GM18907 (cell line): ENCODE results near the gene COIL.

Source experiments
- ATAC-seq: cut with Tn5 transposase; IDR thresholded peaks from one replicate; pipeline ENCODE4 v1.9.1; 2021; ENCODE audit warnings: mild to moderate bottlenecking, moderate library complexity; ENCODE audit not compliant: unreplicated experiment

The COIL gene

DNA sequence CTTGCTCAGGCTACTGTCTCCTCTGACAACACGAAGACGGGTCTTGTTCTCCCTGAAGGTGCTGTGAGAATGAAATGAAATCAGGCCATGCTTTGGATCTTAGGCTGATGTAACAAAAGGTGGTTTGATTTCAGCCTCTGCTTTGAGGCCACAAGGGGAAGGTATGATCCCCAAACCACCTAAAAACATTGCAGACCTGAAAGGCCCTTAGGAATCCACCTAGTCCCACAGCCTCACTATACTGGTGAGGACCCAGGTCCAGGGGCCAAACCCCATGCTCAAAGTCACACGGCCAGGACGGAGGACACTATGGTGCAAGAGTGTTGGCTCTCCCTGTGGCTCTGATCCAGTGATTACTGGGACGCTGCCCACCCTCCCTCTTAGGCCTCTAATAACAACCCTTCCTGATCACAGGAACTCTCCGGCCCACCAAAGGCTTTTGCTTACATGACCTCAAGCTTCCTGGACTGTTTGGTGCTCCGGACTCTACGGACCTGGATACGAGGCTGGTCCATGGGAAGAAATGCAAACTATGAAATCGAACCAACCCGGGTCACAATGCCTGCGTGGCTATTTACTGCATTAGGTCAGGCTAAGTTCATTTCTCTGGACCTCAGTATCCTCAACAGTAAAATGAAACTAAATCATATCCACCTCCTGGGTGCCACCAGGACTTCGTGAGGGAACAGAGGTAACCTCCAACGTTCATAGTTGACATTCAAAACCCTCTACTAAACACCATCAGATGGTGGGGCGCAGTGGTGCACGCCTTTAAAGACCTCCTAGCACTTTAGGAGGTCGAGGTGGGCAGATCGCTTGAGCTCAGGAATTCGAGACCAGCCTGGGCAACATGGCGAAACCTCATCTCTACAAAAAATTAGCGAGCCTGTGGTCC lies 48.5 kb downstream of the COIL start:
- no peak for ATAC-seq

DNA sequence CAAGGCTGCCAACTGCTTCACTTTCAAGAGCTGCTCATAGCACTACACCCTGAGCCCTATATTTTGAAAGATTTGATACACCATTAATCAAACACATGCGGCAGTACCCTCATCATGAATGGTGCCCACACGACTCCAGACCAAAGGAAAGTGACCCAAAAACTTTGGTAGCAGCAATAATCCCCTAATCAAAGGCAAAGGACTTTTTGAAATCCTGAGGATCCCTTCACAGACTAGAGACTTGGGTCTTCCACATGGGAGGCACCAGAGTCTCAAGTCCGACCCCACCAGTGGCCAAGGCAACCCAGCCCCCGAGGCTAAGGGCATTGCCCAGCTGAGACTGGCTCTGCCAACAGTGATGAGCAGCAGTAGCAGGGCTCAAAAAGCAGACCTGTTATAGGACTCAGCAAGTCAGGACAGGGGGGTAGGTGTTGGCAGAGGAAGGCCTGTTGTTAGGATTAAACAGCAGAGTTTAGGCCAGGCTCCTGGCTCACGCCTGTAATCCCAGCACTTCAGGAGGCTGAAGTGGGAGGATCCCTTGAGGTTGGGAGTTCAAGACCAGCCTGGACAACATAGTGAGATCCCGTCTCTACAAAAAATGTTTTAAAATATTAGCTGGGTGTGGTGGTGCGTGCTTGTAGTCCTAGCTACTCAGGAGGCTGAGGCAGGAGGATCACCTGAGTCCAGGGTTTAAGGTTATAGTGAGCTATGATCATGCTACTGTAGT lies 50.2 kb downstream of the COIL start:
- no peak for ATAC-seq

DNA sequence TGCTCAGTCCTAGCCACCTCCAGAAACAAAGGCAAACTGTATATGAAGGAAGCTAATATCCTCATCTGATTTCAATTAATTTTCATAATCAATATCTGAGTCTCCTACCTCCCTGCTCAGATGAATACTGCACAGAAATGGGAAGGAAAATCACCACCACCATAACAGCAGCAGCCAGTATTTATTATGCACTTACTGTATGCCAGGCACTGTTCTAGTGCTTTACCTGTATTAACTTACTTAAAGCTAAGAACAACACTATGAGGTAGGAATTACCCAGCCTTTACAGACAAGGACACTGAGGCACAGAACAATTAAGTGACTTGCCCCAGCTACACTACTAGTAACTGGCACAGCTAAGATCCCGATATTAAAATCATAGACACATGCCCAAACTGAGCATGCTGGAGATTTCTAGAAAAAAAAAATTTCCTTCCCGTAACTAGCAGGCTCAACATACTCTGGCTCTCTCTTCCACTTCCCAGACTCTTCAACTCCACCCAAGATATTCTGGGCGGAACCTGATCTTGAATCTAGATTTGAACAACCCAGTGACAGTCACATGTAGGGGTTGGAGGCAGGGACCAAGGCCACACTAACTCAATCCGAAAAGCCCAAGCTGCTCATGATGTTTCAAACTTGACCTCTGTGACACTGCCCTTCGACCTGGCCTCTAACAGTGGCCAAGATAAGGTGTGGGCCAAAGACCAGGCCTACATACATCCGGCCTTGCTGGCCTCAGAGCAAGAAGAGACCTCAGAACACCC lies 50.9 kb downstream of the COIL start:
- ATAC-seq, result no peak

DNA sequence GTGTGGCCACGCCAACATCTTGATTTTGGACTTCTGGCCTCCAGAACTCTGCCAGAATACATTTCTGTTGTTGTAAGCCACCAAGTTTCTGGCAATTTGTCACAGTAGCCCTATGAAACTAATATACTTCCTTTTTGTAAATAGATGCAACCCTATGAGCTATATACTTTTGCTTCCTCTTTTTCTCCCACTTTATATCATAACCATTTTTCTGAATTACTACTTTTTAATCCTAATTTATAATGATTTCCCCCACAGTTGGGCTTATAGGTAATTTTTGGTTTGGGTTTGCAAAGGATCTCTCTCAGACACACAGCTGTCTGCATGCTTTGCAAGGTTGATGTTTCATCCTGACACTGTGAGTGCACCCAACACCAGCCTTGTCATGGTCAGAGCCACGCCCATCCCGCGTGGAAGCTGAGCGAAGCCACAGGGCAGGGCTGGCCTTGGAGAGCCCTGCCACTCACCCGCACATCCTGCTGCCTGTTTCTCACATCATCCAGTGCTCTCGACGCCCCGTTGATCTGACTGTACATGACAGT lies 52.8 kb downstream of the COIL start:
- ATAC-seq, result peak; percentile 86

DNA sequence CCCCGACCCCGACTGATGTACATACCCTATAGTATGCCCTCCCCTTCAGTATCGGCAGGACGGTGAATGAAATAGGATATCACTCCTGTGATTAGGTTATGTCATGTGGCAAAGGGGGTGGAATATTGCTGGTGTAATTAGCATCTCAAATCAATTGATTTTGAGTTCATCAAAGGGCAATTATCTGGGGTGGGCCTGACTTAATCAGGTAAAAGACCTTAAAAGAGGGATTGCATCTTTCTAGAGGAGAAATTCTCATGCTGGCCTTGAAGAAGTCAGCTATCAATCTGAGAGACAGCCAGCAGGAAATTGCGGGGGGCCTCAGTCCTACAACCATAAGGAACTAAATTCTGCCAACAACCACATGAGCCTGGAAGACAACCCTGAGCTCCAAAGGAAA lies 57.3 kb downstream of the COIL start:
- no peak for ATAC-seq

DNA sequence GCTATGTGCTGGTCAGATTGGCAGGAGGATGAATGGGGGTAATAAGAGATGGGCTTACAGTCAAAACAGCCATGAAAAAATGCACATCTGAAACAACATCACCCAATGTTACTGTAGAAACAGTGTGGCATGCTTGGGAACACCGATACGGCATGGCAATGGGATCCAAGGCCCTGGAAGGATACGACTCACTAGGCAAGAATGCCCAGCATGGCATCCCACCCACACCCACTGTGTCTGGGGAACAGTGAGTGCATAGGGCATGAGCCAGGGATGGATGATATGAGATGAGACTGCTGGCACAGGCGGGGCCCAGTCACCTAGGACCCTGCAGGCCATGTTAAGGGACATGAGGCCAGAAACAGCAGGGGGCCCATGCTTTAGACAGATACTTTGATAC lies 58.5 kb downstream of the COIL start:
- ATAC-seq, result no peak

DNA sequence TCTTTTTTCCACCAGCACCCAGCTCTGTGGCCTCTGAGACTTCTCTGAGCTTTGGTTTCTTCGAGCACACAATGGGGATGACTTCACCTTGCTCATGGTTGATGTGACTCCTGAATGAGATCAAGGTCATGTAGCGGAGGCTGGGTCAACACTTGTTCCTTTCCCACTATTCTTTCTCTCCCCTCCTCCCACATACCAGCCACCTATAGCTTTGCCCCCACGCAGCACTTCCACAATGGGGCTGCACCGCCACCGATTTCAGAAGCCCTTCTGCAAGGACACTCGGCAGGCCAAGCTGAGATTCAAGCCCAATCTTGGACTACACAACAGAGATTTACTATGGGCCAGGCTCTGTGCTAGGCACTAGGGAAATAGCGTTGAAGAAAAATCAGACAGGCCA lies 61.4 kb downstream of the COIL start:
- ATAC-seq, result no peak

DNA sequence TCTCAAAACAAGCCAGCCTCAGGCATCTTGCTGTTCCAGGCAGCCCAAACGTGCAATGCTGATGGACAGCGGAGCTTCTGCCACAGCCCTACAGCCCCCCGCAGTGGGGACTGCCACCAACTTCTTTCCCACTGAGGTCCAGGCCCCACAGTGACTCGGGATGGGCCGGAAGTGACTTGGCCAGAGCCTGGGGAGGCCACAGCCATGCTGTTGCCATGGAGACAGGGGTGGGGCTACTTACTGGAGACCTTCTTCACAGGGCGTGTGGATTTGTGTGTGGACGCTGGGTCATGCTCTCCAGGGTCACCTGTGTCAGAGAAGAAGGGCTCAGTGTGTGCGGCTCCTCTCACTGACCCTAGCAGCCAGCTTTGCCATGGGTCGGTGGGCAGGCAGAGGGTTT lies 62.0 kb downstream of the COIL start:
- no peak for ATAC-seq

DNA sequence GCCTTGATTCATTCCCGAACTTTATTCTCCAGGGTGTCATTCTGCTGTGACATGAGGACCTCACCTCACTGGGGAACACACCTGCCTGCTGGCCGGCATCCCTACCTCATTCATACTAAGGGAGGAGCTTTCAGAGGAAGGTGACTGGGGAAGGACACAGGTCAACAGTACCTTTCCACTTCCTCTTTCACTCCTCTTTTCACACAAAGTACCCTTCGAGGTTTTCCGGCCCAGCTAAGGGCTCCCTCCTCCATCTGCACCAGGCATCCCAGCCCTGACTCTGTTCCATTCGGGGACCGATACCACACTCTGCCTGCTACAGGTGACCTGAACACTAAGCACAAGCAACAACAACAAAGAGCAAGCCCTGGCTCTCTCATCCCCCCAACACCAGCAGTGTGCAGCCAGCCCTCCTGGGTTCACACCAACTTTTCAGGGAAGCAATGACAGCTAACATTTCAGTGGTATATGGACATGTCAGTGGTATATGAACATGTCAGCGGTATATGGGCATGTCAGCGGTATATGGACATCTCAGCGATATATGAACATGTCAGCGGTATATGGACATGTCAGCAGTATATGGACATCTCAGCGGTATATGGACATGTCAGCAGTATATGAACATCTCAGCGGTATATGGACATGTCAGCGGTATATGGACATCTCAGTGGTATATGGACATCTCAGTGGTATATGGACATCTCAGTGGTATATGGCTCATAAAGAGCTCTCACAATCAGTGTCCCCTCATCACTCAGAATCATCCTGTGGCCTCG lies 63.0 kb downstream of the COIL start:
- ATAC-seq, result no peak

DNA sequence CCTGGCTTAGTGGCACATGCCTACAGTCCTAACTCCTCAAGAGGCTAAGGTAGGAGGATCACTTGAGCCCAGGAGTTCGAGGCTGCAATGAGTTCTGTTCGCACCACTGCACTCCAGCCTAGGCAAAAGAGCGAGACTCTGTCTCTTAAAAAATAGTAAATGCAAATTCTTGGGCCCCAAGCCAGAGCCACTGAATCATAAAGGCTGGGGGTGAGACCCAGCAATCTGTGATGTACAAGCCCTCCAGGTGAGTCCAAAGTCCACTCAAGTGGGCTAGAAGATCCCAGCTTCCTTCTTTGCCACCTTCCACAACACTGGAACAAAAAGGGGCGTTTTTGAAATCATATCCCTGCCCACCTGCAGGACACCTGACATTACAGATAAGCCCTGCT lies 63.9 kb downstream of the COIL start:
- ATAC-seq, result no peak

DNA sequence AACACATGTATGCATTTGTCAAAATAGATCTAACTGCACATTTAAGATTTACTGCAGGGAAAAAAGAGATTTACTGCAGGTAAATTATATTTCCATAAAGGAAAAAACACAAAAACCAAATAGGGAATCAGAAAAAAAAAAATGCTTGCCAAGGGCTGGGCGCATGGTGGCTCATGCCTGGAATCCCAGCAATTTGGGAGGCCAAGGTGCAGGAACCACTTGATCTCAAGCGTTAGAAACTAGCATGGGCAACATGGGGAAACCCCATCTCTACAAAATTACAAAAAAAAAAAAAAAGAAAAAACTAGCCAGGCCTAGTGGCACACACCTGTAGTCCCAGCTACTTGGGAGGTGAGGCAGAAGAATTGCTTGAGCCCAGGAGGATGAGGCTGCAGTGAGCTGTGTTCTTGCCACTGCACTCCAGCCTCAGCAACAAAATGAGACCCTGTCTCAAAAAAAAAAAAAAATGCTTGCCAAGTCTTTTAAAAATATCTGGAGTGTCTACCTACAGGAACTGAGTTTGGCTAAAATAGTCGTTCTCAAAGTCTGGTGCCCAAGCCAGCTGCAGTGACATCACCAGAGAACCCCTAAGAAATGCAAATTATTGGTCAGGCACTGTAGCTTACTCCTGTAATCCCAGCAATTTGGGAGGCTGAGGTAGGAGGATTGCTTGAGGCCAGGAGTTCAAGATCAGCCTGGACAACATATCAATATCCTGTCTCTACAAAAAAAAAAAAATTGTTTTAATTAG lies 64.5 kb downstream of the COIL start:
- ATAC-seq, result no peak

DNA sequence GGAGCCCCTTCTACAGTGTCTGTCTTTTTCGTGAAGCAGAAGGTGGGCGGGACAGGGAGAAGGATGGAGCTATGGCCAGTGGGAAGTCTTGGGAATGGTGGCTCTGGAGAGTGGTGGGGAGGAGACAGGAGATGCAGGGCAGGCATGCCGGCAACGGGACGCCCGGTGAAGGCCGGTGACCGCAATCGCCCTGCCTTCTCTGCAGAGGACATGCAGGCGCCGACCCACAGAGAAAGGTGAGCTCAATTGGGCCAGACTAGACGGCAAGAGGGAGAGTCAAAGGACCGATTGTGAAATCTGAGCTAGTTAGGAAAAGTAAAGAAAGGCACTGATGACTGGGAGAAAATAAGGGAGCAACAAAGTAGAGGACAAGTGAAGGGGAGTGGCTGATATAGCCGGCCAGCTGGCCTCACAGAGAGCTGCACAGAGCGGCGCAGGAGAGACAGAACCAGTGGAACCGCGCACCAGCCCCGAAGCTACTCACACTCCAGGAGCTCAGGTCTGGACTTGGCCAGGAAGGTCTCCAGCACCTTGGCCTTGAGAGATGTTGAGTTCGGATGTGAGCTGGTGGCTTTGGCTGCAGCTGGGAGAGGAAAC lies 65.9 kb downstream of the COIL start:
- ATAC-seq, result no peak

DNA sequence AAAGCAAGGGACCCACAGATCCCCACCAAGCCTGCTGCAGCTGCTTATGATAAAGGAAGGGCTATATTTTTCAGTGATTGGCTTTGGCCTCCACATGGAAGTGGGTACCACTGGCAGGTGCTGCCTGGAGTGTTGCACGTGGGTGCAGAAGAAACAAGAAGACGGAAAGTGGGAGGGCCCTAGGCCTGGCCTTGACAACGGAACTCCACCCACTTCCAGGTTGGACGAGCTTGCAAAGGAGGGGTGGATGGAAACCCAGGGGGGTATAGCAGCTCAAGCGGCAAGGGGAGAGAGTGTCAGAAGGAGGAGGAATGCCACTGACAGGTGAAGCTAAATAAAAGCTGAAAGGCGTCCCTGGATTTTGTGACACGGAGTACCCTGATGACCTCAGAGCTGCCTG lies 67.3 kb downstream of the COIL start:
- ATAC-seq, result no peak

DNA sequence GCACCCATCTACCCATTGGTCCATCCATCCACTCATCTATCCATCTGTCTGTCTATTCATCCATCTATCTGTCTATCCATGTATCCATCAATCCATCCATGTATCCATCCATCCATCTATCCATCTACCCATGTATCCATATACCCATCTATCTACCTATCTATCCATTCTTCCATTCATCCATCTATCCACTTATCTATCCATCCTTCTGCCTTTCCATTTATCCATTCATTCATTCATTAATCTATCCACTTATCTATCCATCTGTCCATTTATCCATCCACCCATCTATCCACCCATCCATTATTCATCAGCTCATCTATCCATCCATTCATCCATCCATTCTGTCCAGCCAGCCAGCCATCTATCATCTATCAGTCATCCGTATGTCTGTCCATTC lies 68.5 kb downstream of the COIL start:
- no peak for ATAC-seq

DNA sequence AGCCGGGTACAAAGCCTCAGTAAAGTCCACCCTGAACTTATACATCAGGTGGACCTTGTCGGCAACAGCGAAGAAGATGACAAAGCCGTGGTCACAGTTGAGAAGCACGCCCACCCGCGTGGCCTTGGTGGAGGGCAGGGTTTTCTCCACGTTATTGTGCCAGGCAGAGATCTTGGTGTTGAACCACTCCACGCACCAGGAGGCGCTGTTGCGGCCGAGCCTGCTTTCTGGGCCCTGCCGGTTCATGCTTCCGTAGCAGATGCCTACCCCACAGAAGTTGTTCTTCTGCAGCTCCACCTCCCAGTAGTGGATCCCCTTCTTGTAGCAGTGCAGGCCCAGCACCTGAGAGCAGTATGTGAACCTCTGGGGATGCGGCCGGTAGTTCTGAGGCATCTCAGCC lies 69.1 kb downstream of the COIL start:
- ATAC-seq, result no peak

DNA sequence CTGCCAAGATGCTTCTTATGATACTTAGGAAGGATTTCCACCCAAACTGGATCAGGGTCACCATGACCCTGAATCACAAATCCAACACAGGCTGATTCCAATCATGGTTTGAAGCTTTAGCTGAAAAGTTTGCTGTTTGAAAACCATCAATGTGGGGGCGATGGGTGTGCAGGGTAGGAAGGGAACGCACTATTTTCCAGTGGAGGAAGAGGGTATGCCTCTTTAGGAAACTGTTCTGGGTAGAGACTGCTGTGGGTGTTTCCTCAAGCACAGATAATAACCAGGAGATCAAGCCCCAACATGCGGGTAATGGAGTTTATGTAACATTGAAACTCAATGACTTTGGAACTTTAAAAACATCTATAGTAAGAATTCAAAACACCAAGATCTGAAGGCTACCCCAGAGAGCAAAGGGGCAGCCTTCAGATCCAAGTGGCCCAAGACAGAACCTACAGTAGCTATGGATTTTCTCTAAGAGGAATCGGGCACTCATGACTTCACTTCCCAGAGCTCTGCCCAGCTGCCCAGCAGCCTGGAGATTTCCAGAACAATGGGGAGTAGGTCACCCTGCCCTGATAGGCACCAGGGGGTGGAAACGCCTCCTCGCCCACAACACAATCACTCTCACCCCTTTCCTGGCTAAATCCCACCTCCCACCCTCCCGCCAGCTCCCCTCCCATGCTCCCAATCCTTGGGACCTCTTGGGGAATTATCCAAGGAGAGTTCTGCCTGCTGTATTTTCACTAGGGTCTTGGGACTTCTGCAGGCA lies 69.8 kb downstream of the COIL start:
- no peak for ATAC-seq

DNA sequence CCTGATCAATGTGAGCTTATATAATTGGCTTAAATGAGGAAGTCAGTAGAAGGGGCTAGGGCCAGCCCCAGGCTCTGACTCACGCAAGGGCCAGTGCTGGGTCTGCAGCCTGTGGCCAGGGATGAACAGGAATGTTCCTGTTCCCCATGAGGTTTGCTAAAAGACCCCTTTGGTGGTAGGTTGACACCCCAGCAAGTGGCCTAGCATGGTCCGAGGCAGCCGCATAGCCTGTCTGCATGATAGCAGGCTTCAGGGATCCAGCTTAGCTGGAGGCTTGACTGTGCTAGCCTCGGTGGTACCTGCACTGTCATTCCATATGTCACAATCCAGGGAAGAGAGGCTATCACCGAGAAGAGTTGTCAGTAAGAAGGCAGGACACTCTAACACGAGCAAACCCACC lies 70.5 kb downstream of the COIL start:
- ATAC-seq, result no peak
